ENCODE measurements around the gene F2RL1.
"Not testable (repeated sequence)": the region's sequence is repeated elsewhere in the genome, so short reads cannot be mapped to it uniquely, and the experiment has no call there.

Gene F2RL1

DNA sequence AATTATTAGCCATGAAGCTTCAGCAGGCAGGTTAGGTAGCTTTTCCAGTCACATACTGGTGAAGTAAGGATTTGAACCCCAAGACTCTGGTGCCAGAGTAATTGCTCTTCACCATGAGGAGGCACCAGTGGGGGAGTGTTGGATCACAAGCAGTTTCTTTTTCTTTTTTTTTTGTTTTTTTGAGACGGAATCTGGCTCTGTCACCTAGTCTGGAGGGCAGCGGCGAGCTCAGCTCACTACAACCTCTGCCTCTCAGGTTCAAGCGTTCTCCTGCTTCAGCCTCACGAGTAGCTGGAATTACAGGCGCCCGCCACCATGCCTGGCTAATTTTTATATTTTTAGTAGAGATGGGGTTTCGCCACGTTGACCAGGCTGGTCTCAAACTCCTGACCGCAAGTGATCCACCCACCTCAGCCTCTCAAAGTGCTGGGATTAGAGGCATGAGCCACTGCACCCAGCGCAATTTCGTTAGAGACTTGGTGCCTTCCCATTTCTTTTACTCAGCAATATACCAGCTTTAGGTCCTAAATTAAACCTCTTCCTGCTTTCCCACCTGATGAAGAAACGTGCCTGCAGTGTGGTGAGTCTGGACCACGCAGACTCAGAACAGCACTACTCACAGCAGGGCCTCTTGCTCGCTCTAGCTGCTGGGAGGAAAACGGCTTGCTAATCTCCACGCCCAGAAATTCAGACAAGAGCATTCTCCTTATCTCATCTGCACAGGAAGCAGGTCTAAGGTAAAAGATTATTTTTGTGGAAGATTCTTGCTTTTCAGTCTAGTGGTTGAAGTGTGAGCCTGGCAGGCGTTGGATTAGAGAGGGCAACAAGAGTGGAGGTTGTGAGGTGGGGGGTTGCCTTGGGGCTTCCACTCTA lies 30.8 kb downstream of the F2RL1 start, which contains the start of gene S100Z:
TSS of gene S100Z (plus strand) at position 596 of the 873 bp plus-strand sequence. CDS start 25,346 bp downstream, outside the sequence.
- TF ChIP-seq, protein P1, sequence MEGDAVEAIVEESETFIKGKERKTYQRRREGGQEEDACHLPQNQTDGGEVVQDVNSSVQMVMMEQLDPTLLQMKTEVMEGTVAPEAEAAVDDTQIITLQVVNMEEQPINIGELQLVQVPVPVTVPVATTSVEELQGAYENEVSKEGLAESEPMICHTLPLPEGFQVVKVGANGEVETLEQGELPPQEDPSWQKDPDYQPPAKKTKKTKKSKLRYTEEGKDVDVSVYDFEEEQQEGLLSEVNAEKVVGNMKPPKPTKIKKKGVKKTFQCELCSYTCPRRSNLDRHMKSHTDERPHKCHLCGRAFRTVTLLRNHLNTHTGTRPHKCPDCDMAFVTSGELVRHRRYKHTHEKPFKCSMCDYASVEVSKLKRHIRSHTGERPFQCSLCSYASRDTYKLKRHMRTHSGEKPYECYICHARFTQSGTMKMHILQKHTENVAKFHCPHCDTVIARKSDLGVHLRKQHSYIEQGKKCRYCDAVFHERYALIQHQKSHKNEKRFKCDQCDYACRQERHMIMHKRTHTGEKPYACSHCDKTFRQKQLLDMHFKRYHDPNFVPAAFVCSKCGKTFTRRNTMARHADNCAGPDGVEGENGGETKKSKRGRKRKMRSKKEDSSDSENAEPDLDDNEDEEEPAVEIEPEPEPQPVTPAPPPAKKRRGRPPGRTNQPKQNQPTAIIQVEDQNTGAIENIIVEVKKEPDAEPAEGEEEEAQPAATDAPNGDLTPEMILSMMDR (IDR thresholded peaks at IDR 0.05; ENCODE audit: control insufficient read depth, insufficient read depth, low read depth, low read length, missing control alignments) = no peak
- no peak for DNase-seq (ENCODE audit: low read depth)
- no peak within 1 kb of the TSS for H3K4me3 ChIP-seq (ENCODE audit: control insufficient read depth, low read depth, low read length)

DNA sequence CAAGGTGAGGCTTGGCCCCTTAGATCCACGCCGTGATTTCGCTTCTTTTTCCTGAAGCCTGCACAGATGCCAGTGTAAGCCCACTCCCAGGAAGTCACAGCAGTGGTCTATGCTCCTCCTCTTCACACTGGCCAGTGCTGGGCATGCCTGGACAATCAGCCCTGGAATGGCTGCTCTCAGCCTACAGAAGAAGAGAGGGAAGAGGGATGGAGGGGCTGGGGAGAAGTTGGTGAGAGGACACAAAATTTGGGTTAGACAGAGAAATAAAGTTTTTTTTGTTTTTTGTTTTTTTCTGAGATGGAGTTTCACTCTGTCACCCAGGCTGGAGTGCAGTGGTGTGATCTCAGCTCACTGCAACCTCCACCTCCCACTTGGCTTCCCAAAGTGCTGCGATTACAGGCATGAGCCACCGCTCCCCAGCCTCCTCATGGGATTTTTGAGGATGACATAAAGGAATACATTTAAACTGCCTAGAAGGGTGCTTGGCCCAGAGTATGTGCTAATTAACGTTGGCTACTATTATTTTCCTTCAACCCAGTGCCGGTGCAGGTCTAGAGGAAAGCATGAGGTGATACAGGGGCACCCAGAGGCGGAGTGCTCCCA lies 31.8 kb downstream of the F2RL1 start:
- H3K4me3 ChIP-seq (ENCODE audit: control insufficient read depth, low read depth, low read length) = no peak overlapping the region
- TF ChIP-seq, protein P1 (IDR thresholded peaks at IDR 0.05; ENCODE audit: control insufficient read depth, insufficient read depth, low read depth, low read length, missing control alignments) = no peak
- no peak for DNase-seq (ENCODE audit: low read depth)

DNA sequence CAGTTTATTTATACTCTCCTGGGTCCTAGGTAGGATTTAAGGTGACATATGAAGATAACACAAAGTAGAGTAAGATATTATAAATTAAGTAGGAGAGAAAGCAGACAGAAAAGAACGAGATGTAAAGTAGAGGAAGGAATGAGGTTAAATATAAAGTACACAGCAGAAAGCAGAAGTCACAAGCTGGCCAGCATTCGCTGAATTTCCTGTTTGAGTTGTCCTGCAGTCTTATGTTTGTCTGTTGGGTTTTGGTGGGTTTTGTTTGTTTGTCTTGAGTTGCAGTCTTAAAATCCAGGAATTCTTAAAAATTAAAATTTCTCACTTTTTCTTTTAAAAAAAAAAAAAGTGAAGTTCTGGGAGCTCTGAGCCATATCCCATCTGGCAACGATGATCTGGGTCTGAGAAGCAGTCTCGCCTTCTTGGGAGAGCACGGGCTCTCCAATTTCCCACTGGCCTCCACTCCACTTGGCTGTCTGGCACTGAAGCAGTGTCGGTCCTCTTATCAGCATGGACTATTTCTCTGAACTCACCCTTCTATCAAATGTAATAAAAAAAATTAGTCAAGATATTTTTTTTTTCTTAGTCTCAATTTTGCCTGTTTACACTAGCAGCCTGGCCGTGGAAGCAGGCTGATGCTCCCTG lies 33.0 kb downstream of the F2RL1 start:
- no peak for DNase-seq (ENCODE audit: low read depth)
- no peak overlapping the region for H3K4me3 ChIP-seq (ENCODE audit: control insufficient read depth, low read depth, low read length)
- TF ChIP-seq, protein P1 (IDR thresholded peaks at IDR 0.05; ENCODE audit: control insufficient read depth, insufficient read depth, low read depth, low read length, missing control alignments) = no peak

DNA sequence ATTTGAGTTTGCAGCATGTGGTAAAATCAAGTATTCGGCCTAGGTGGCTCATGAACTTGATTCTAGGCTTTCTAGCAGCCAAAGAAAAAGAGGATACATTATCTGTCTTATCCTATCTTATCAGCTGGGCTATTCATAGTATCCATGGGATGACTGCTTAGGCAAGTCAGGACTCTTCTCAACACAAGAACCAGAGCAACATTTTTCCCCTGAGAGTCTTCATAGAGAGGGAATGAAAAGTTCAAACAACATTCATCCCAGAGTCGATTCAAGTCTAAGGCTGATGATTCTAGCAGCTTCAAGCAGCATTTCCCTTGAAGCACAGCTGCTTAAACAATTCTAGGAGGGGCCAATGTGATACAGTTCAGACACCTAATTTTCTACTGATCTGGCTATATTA lies 33.9 kb downstream of the F2RL1 start:
- DNase-seq (ENCODE audit: low read depth) = no peak
- TF ChIP-seq, protein P1 (IDR thresholded peaks at IDR 0.05; ENCODE audit: control insufficient read depth, insufficient read depth, low read depth, low read length, missing control alignments) = no peak
- no peak overlapping the region for H3K4me3 ChIP-seq (ENCODE audit: control insufficient read depth, low read depth, low read length)

DNA sequence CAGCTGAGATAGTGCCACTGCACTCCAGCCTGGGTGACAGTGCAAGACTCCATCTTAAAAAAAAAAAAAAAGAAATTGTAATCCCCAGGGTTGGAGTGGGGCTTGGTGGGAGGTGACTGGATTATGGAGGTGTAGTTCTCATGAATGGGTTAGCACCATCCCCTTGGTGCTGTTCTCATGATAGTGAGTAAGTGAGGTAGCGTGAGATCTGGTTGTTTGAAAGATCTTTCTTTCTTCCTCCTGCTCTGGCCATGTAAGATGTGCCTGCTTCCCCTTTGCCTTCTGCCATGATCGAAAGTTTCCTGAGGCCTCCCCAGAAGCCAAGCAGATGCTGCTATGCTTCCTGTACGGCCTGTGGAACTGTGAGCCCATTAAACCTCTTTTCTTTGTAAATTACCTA lies 34.9 kb downstream of the F2RL1 start:
- not testable (repeated sequence) for H3K4me3 ChIP-seq (ENCODE audit: control insufficient read depth, low read depth, low read length); DNase-seq (ENCODE audit: low read depth)

DNA sequence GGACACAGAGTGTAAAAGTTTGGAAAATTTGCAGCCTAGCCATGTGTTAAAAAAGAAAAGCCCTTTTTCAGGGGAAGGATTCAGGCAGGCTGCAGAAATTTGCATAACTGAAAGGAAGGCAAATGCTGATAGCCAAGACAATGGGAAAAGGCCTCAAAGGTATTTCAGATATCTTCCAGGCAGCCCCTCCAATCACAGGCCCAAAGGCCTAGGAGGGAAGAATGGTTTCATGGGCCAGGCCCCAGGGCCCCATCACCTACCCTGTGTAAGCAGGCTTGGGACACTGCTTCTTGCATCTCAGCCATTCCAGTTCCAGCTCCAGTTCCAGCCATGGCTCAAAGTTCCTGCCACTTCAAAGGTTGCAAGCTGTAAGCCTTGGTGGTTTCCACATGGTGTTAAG lies 35.8 kb downstream of the F2RL1 start:
- TF ChIP-seq, protein P1 (IDR thresholded peaks at IDR 0.05; ENCODE audit: control insufficient read depth, insufficient read depth, low read depth, low read length, missing control alignments) = no peak
- DNase-seq (ENCODE audit: low read depth) = no peak

DNA sequence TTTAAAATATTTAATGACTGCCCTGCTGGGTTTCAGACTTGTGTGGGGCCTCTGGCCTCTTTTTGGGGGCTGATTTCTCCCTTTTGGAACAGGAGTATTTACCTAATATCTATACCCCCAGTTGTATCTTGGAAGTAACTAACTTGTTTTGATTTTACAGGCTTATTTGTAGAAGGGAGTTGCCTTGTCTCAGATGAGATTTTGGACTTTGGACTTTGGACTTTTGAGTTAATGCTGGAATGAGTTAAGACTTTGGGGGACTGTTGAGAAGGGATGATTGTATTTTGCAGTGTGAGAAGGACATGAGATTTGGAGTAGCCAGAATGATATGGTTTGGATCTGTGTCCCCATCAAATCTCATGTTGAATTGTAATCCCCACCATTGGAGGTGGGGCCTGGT lies 36.7 kb downstream of the F2RL1 start:
- not testable (repeated sequence) for H3K4me3 ChIP-seq (ENCODE audit: control insufficient read depth, low read depth, low read length); DNase-seq (ENCODE audit: low read depth)

More for the DNA sequence above, 35.8 kb downstream of the F2RL1 start:
- no peak overlapping the region for H3K4me3 ChIP-seq (ENCODE audit: control insufficient read depth, low read depth, low read length)

All from AG09309 (cell line).